Stomach (tissue), 9 donors: ENCODE measurements around the gene ZNF516. TPM values are rescaled to one million over a fixed set of nuclear protein-coding genes. Genes with fewer than 3 reads are reported as not detected.

ENCODE experiments used
- DNase-seq, 2 donors: peaks; one replicate each; pipeline versions ENCODE4 v3.0.0 to v3.0.0-alpha.2; 2013 to 2019
- H3K27ac ChIP-seq, 5 donors: fragments of 200-600 bp in 4 of 5; sonication (generic) in 4 of 5; one replicate each; pipeline ENCODE4 v1.5.1; 2013 to 2019; ENCODE audit warnings: mild to moderate bottlenecking in 1 of 5, moderate library complexity in 1 of 5
- H3K27me3 ChIP-seq, 3 donors: fragments of 200-600 bp; sonication (generic); one replicate each; pipeline ENCODE4 v1.5.1; 2017 to 2019; ENCODE audit warnings: mixed run types in 1 of 3
- H3K36me3 ChIP-seq, 4 donors: fragments of 200-600 bp; sonication (generic); 1 replicate in 3 of 4; 2 replicates in 1 of 4; pipeline ENCODE4 v1.5.1; 2016 to 2019
- H3K4me1 ChIP-seq, 4 donors: fragments of 200-600 bp; sonication (generic); one replicate each; pipeline ENCODE4 v1.5.1; 2016 to 2019
- H3K4me3 ChIP-seq, 4 donors: fragments of 200-600 bp; sonication (generic) in 3 of 4; one replicate each; pipeline ENCODE4 v1.5.1; 2016 to 2019; ENCODE audit warnings: mild to moderate bottlenecking in 1 of 4
- H3K9me3 ChIP-seq, 4 donors: fragments of 200-600 bp; sonication (generic); one replicate each; pipeline ENCODE4 v1.5.1; 2016 to 2019
- CTCF ChIP-seq, 7 experiments: fragments of 450-650 bp in 4 of 7; fragments of 200-600 bp in 3 of 7; sonication (generic) in 3 of 7; IDR thresholded peaks; one replicate each; pipeline ENCODE4 v1.5.1; 2016 to 2019; ENCODE audit warnings: antibody characterized with exemption in 7 of 7, control low read depth in 2 of 7, mild to moderate bottlenecking in 1 of 7
- EP300 ChIP-seq: sonication (generic); formaldehyde crosslinking; IDR thresholded peaks from one replicate; pipeline ENCODE4 v1.6.1; 2017; ENCODE audit warnings: antibody characterized with exemption
- POLR2A ChIP-seq, 4 donors: fragments of 450-650 bp; IDR thresholded peaks; one replicate each; pipeline ENCODE4 v1.6.1; 2016; ENCODE audit warnings: antibody characterized with exemption in 4 of 4, control low read depth in 2 of 4, mild to moderate bottlenecking in 1 of 4, moderate library complexity in 1 of 4
- POLR2AphosphoS5 ChIP-seq, 3 donors: sonication (generic); formaldehyde crosslinking; IDR thresholded peaks; one replicate each; pipeline ENCODE4 v1.6.1; 2016; ENCODE audit warnings: antibody characterized with exemption in 3 of 3
- WGBS, 5 donors: extraction: QIAGEN DNeasy Blood & Tissue Kit in 3 of 5; methylation state at CpG; one replicate each; pipeline versions ENCODE4 v1.1.5 to v1.1.7; 2013 to 2018; 5-methylcytosine and 5-hydroxymethylcytosine counted together
- intact Hi-C: fragments of 100-400 bp; cut with DNase I; formaldehyde crosslinking; loops from one replicate; pipeline ENCODE4 v1.15.1; 2023; ENCODE audit warnings: low total_unique reads
- polyA plus RNA-seq, 3 donors: library from polyadenylated mRNA; stranded (reverse); fragments of 200-250 nt; gene quantifications; one replicate each; pipeline ENCODE4 v1.2.3, GENCODE V29; 2013
- total RNA-seq, 5 donors: library from RNA; depleted of rRNA; stranded (reverse); fragments of >200 nt; gene quantifications; one replicate each; pipeline versions ENCODE4 v1.1.0 to v1.2.3, GENCODE V29; 2014 to 2016
- donor health status: healthy with polysubstance abuse.
- donor health status: Bipolar disorder and iron deficiency.
- donor health status: healthy.

Gene ZNF516
- total and polyA plus RNA-seq, 8 donors: 2.3 to 25.9 (median 14.4) TPM

- TF ChIP-seq CTCF (IDR thresholded peaks at IDR 0.05): no peak
- TF ChIP-seq POLR2AphosphoS5 (IDR thresholded peaks at IDR 0.05): no peak
- TF ChIP-seq EP300: no peak
- TF ChIP-seq POLR2A (IDR thresholded peaks at IDR 0.05): no peak
- H3K27ac ChIP-seq: no peak overlapping the region
- H3K4me3 ChIP-seq: no peak overlapping the region
- no peaks in the 10 kb centered on the region for H3K4me1 ChIP-seq
- H3K27me3 ChIP-seq: no peaks in the 10 kb centered on the region
- intact Hi-C loops: no loop called here
- DNase-seq: no peak
- WGBS, 5 donors: 86 to 95% (median 93%) methylated on average over 19 to 21 of the region's 21 CpGs
- H3K9me3 ChIP-seq: no peaks in the 10 kb centered on the region
- no peaks in the 10 kb centered on the region for H3K36me3 ChIP-seq
Observed at GRCh38 chr18:76506974-76507764, 12.1 kb upstream of the ZNF516 start.

- Histone ChIP-seq H3K36me3 (no peaks in the 10 kb centered on the region), H3K4me1 (no peaks in the 10 kb centered on the region), H3K9me3 (no peaks in the 10 kb centered on the region), H3K4me3 (no peak overlapping the region), H3K27me3 (no peaks in the 10 kb centered on the region), H3K27ac (no peak overlapping the region)
- intact Hi-C loops: no loop called here
- TF ChIP-seq EP300 (no peak), CTCF (IDR thresholded peaks at IDR 0.05) (no peak), POLR2AphosphoS5 (IDR thresholded peaks at IDR 0.05) (no peak), POLR2A (IDR thresholded peaks at IDR 0.05) (no peak)
- 84 to 94% (median 92%) methylated on average over 9 of the region's 9 CpGs for WGBS, 5 donors
- no peak for DNase-seq
Observed at GRCh38 chr18:76506395-76506794, 11.4 kb upstream of the ZNF516 start.

GRCh38 chr18:76505614-76506013 lies 10.6 kb upstream of the ZNF516 start:
- no peaks in the 10 kb centered on the region for H3K36me3 ChIP-seq
- TF ChIP-seq CTCF (IDR thresholded peaks at IDR 0.05) (no peak), EP300 (no peak), POLR2A (IDR thresholded peaks at IDR 0.05) (no peak), POLR2AphosphoS5 (IDR thresholded peaks at IDR 0.05) (no peak)
- 79 to 86% (median 85%) methylated on average over 2 of the region's 2 CpGs for WGBS, 5 donors
- H3K4me3 ChIP-seq: no peak overlapping the region
- no peak for DNase-seq
- no peaks in the 10 kb centered on the region for H3K4me1 ChIP-seq
- intact Hi-C loops: no loop called here
- no peak overlapping the region for H3K27ac ChIP-seq
- no peaks in the 10 kb centered on the region for H3K27me3 ChIP-seq
- no peaks in the 10 kb centered on the region for H3K9me3 ChIP-seq

GRCh38 chr18:76504749-76505148 lies 9.7 kb upstream of the ZNF516 start:
- TF ChIP-seq POLR2A (IDR thresholded peaks at IDR 0.05): no peak
- TF ChIP-seq POLR2AphosphoS5 (IDR thresholded peaks at IDR 0.05): no peak
- TF ChIP-seq CTCF (IDR thresholded peaks at IDR 0.05): no peak
- TF ChIP-seq EP300: no peak
- no peak for DNase-seq
- H3K4me3 ChIP-seq: no peak overlapping the region
- no peak overlapping the region for H3K27ac ChIP-seq
- H3K36me3 ChIP-seq: no peaks in the 10 kb centered on the region
- no peaks in the 10 kb centered on the region for H3K27me3 ChIP-seq
- WGBS, 5 donors: 78 to 88% (median 81%) methylated on average over 5 of the region's 5 CpGs
- no peaks in the 10 kb centered on the region for H3K9me3 ChIP-seq
- intact Hi-C loops: no loop called here
- no peaks in the 10 kb centered on the region for H3K4me1 ChIP-seq
